Kasumi-1 (cell line): ENCODE results near the gene FASTKD3.
A peak's percentile ranks its signal among the peaks of the same experiment; 100 is the strongest.

Experiments
- DNase-seq, 2 experiments: peaks; one replicate each; lab custom pipeline; 2025; lab: John Stamatoyannopoulos, UW

Gene FASTKD3

DNA sequence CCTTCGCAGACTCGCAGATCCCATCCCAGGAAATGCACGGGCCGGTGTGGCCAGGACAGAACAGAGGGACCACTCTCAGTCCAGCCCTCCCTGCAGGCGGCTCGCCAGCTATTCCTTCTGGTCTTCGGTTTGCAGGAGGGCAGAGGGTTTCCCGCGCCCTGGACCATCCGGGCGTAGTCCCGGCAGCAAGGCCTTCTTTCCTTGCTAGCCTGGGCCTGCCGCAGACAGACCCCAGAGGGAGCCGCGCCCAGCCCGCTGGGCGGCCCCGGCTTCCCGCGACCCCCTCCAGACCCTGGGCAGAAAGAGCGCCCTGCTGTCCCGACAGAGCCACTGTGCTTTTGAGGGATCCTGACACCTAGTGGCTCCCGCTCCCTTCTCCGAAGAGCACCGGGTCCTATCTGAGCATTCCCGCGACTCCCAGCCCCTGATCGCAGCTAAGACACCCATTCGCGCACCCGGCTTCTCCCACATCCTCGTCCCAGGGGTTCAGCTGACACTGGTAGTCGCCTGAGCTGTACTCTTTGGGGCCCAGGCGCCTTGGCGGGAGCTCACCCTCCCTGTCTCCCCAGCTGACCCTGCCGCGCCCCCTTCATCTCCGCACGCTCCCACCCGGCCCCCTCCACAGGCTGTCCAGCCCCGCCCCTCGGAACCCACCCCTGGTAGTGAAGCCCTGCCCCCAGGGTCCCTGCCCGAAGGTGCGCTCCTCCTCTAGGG, 19.0 kb downstream of the FASTKD3 start:
- peak; percentile 4 to 18 for DNase-seq

DNA sequence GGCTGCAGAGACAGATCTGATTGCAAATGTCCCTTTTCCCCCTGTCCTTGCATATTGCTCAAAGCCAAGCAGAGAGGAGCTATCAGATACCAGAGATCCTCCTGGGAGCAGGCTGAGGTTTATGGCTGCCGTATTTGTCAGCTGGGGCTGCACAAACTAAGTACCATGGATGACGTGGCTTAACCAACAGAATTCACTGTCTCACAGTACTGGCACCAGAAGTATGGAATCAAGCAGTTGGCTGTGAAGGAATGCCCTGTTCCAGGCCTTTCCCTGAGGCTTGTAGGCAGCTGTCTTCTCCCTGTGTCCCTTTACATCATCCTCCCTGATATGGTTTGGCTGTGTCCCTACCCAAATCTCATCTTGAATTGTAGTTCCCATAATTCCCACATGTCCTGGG, 20.5 kb downstream of the FASTKD3 start:
- DNase-seq = no peak

- no peak for DNase-seq
Observed at GRCh38 chr5:7846327-7846726, 22.5 kb downstream of the FASTKD3 start.

GRCh38 chr5:7845557-7845956, 23.3 kb downstream of the FASTKD3 start:
- no peak for DNase-seq

DNA sequence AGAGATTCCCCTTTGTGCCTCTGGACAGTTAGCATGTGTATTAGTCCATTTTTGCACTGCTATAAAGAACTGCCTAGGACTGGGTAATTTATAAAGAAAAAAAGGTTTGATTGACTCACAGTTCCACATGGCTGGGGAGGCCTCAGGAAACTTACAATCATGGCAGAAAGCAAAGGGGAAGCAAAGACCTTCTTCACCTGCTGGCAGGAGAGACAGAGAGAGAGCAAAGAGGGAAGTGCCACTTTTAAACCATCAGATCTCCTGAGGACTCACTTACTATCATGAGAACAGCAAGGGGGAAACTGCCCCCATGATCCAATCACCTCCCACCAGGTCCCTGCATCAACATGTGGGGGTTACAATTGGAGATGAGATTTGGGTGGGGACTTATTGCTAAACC, 23.9 kb downstream of the FASTKD3 start:
- no peak for DNase-seq

GRCh38 chr5:7842531-7842930, 26.3 kb downstream of the FASTKD3 start:
- no peak for DNase-seq

DNA sequence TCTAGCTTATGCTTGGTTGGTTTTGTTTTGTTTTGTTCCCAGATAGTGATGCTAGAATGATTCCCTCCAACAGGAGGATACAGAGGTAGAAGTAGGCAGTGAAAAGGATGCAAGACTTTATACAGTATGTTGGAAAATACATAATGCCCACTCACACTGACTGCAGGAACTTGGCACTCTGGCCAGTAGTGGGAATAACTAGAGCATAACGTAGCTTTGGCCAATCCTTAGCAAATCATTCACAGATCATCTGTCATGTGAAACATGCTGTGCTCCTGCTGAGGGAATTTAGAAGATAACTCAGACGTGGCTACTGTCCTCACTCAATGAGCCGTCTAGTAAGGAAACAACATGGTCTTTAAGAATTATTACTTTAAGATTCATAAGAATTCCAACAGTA, 31.4 kb downstream of the FASTKD3 start:
- no peak for DNase-seq

- no peak for DNase-seq
Observed at GRCh38 chr5:7834982-7835381, 33.8 kb downstream of the FASTKD3 start.

DNA sequence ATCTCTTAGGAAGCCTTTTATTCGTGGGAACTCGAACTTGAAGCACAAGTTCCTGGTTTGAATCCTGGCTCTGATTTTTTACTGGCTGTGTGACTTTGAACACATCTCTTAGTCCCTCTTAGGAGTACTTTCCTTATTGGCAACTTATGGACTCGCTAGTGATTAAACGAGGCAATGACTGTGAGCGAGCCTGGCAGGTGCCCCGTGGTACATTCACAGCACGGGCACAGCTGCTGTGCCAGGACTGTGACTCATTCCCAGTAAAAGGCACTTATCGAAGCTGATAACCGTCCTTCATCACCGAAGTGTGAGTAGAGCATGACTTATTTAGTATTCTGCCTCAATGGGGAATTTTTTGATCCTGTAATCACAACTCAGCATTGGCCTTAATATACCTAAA, 40.6 kb downstream of the FASTKD3 start:
- DNase-seq = no peak

GRCh38 chr5:7827610-7828009, 41.2 kb downstream of the FASTKD3 start:
- no peak for DNase-seq

DNA sequence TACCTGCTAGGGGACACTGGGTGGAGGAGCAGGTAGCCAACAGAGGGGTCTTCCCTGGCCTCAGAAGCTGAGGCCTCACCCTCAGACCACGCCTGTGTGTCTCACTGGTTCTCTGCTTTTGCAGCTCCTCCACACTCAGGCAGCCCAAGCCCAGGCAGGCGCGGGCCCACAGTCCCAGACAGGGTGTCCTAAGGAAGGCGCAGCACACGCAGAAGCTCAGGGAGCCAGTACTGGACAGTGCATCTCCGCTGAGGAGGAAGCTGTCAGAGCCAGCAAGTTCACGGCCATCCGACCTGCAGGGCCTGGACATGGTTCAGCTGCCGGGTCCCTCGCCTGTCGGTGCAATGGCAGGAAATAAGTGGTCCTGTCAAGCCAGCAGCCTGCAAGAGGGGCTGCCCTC, 43.2 kb downstream of the FASTKD3 start:
- no peak for DNase-seq

- DNase-seq = no peak
Observed at GRCh38 chr5:7824995-7825394, 43.8 kb downstream of the FASTKD3 start.

DNA sequence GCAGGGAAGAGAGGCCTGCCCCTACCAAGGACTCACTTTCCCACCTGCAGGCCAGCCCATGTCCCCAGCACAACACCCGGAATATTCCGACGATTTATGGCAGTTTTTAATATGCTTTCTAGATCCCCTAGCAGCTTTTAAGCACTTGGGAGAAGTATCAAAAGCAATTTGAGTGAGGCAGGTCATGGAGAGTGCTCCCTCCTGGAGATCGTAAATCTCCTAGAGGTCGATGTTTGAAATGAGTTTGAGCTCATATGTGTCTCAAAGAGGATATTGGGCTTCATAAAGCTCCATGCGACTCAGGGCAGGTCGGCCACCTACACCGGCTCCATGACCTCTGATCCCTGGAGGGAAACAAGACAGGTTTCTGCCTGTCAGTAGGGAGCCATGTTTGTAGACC, 45.2 kb downstream of the FASTKD3 start:
- DNase-seq = no peak

GRCh38 chr5:7822449-7822848, 46.4 kb downstream of the FASTKD3 start:
- DNase-seq = no peak

DNA sequence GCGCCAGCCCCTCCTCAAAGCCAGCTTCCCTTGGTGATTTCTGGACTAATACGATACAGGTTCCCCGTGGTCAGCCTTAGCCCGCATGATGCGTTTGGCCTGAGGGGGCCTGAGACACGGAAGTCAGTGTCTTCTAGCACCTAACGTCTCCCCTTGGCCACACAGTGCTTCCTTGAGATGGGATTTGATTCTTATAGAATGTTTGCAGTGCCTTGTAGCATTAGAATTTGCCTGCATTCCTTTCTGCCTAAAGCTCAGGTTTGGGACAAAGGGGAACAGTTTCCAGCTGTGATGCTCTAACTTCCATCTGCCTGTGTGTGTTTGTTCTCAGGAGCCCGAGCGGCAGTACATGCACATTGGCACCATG, 52.3 kb downstream of the FASTKD3 start:
- no peak for DNase-seq

DNA sequence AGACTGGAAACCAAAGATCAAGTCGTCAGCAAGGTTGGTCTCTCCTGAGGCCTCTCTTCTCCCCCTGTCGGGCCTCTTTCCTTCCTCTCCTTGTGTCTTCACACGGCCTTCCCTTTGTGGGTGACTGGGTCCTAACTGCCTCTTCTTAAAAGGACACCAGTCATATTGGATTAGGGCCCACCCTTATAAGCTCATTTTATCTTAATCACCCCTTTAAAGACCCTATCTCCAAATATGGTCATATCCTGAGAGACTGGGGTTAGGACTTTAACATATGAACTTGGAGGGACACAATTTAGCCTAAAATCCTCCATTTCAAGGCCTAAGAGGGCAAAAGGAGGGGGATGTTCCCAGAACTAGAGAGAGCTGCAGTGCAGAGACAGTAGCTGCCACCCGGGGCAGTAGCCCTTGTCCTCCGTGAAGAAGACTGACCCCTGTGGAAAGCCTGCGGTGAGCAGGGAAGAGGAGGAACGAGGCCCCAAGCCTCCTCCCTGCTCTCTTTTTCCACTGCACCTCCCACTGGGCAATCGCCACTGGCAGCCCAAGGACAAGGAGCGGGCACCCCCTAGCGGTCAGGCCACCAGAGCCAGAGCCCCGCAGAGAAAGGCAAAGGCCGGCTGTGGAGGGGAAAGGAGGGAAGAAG, 52.8 kb downstream of the FASTKD3 start:
- DNase-seq = peak; percentile 94 to 95

- DNase-seq = no peak
Observed at GRCh38 chr5:7814816-7815215, 54.0 kb downstream of the FASTKD3 start.

DNA sequence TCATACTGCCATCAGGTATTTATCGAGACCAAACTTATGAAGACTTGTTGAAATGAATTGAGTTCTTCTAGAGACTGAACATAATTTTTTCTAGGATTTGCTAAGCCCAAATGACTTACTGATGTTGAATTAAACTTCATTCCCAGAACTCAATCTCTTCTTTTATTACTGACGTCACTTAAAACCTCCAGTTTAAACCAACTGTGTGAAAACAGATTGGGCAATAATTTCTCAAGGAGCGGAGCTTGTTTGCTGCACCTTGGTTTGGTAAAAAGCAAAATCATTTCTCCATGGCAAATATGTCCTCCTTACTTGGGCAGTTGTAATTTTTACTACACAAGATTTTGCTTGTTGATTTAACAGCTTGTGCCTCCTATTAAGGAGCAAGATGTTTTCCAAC, 55.3 kb downstream of the FASTKD3 start:
- DNase-seq = no peak

GRCh38 chr5:7813007-7813406, 55.8 kb downstream of the FASTKD3 start:
- DNase-seq = no peak

DNA sequence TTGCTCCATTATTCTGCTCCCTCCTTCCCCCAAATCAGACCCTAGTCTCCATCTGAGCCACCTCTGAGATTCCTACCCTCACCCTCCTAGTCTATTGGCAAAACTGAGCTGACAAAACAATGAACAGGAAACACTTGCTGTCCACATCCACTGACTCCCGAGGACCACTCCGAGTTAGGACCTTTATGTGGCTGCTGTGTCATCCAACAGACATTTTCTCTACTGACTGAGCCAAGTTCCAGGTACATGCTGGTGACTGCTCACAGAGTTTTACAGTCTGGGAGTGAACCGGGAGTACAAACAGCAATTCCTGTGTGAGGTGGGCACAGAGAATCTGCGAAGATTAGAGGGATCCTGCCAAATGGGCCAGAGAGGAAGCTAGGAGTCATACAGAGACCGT, 57.1 kb downstream of the FASTKD3 start:
- DNase-seq = no peak
